Neuron (in vitro differentiated cells): ENCODE measurements around the gene PRR5L.
"Not testable (repeated sequence)": the region's sequence is repeated elsewhere in the genome, so short reads cannot be mapped to it uniquely, and the experiment has no call there.

Source experiments
- H2AFZ ChIP-seq: one replicate; pipeline ENCODE4 v1.6.1; 2013; ENCODE audit warnings: low read depth, mild to moderate bottlenecking, inconsistent platforms, low read length, moderate library complexity
- H3K27me3 ChIP-seq: one replicate; pipeline ENCODE4 v1.6.1; 2013; ENCODE audit warnings: low read length; ENCODE audit not compliant: insufficient read depth
- H3K36me3 ChIP-seq: one replicate; pipeline ENCODE4 v1.6.1; 2013; ENCODE audit warnings: low read length; ENCODE audit not compliant: insufficient read depth
- H3K4me1 ChIP-seq: one replicate; pipeline ENCODE4 v1.6.1; 2013; ENCODE audit warnings: low read length; ENCODE audit not compliant: insufficient read depth
- H3K4me3 ChIP-seq: 2 replicates; pipeline ENCODE4 v1.5.1; 2013; ENCODE audit warnings: mild to moderate bottlenecking, low read length, moderate library complexity
- H3K9me3 ChIP-seq: one replicate; pipeline ENCODE4 v1.6.1; 2013; ENCODE audit warnings: low read length

Gene PRR5L

GRCh38 chr11:36314434-36314767 is 18.3 kb downstream of the PRR5L start:
- Histone ChIP-seq H3K9me3 (no peaks in the 10 kb centered on the region), H2AFZ (no peak overlapping the region), H3K4me3 (no peak overlapping the region), H3K4me1 (peaks cover 13% of the 10 kb centered on the region), H3K36me3 (no peaks in the 10 kb centered on the region), H3K27me3 (no peaks in the 10 kb centered on the region)

GRCh38 chr11:36316049-36316448 is 20.0 kb downstream of the PRR5L start:
- Histone ChIP-seq H3K9me3 (no peaks in the 10 kb centered on the region), H3K36me3 (no peaks in the 10 kb centered on the region), H3K27me3 (no peaks in the 10 kb centered on the region), H3K4me3 (no peak overlapping the region), H2AFZ (no peak overlapping the region), H3K4me1 (peaks cover 13% of the 10 kb centered on the region)

GRCh38 chr11:36317992-36318391 is 21.9 kb downstream of the PRR5L start:
- H2AFZ ChIP-seq = no peak overlapping the region
- no peaks in the 10 kb centered on the region for H3K36me3 ChIP-seq
- peaks cover 11% of the 10 kb centered on the region for H3K4me1 ChIP-seq

GRCh38 chr11:36324956-36325355 is 28.9 kb downstream of the PRR5L start:
- H3K4me3 ChIP-seq, H3K27me3 ChIP-seq, H2AFZ ChIP-seq, H3K9me3 ChIP-seq, H3K4me1 ChIP-seq, H3K36me3 ChIP-seq: not testable (repeated sequence)

More at GRCh38 chr11:36317992-36318391, 21.9 kb downstream of the PRR5L start:
- H3K4me3 ChIP-seq = no peak overlapping the region
- no peaks in the 10 kb centered on the region for H3K27me3 ChIP-seq
- no peaks in the 10 kb centered on the region for H3K9me3 ChIP-seq

- H3K36me3 ChIP-seq, H3K4me3 ChIP-seq, H3K9me3 ChIP-seq, H2AFZ ChIP-seq, H3K4me1 ChIP-seq, H3K27me3 ChIP-seq: not testable (repeated sequence)
Observed at GRCh38 chr11:36325403-36325802, 29.3 kb downstream of the PRR5L start.

- no peaks in the 10 kb centered on the region for H3K36me3 ChIP-seq
- no peaks in the 10 kb centered on the region for H3K9me3 ChIP-seq
- H3K27me3 ChIP-seq = no peaks in the 10 kb centered on the region
- no peaks in the 10 kb centered on the region for H3K4me1 ChIP-seq
- H2AFZ ChIP-seq = no peak overlapping the region
- no peak overlapping the region for H3K4me3 ChIP-seq
Observed at GRCh38 chr11:36326524-36327419, 30.7 kb downstream of the PRR5L start.

GRCh38 chr11:36328966-36329673 is 33.0 kb downstream of the PRR5L start:
- H3K4me1 ChIP-seq = no peaks in the 10 kb centered on the region
- H3K36me3 ChIP-seq = no peaks in the 10 kb centered on the region
- no peaks in the 10 kb centered on the region for H3K9me3 ChIP-seq
- no peak overlapping the region for H3K4me3 ChIP-seq
- H3K27me3 ChIP-seq = no peaks in the 10 kb centered on the region
- no peak overlapping the region for H2AFZ ChIP-seq

- H3K9me3 ChIP-seq = no peaks in the 10 kb centered on the region
Observed at GRCh38 chr11:36330411-36330810, 34.3 kb downstream of the PRR5L start.

GRCh38 chr11:36333468-36333867 is 37.4 kb downstream of the PRR5L start:
- Histone ChIP-seq H3K4me1 (no peaks in the 10 kb centered on the region), H3K36me3 (no peaks in the 10 kb centered on the region), H2AFZ (no peak overlapping the region), H3K27me3 (no peaks in the 10 kb centered on the region), H3K9me3 (no peaks in the 10 kb centered on the region), H3K4me3 (no peak overlapping the region)

More at GRCh38 chr11:36330411-36330810, 34.3 kb downstream of the PRR5L start:
- Histone ChIP-seq H2AFZ (no peak overlapping the region), H3K4me1 (no peaks in the 10 kb centered on the region), H3K36me3 (no peaks in the 10 kb centered on the region), H3K27me3 (no peaks in the 10 kb centered on the region), H3K4me3 (no peak overlapping the region)

- Histone ChIP-seq H3K4me1 (no peaks in the 10 kb centered on the region), H3K4me3 (no peak overlapping the region), H3K9me3 (no peaks in the 10 kb centered on the region), H3K36me3 (no peaks in the 10 kb centered on the region), H2AFZ (no peak overlapping the region), H3K27me3 (no peaks in the 10 kb centered on the region)
Observed at GRCh38 chr11:36333897-36334296, 37.8 kb downstream of the PRR5L start.

- H3K27me3 ChIP-seq = no peaks in the 10 kb centered on the region
- H3K9me3 ChIP-seq = no peaks in the 10 kb centered on the region
- no peak overlapping the region for H3K4me3 ChIP-seq
- H3K36me3 ChIP-seq = no peaks in the 10 kb centered on the region
- peaks cover 22% of the 10 kb centered on the region for H3K4me1 ChIP-seq
- no peak overlapping the region for H2AFZ ChIP-seq
Observed at GRCh38 chr11:36339888-36340287, 43.8 kb downstream of the PRR5L start.

GRCh38 chr11:36340897-36341296 is 44.8 kb downstream of the PRR5L start:
- Histone ChIP-seq H2AFZ (no peak overlapping the region), H3K27me3 (no peaks in the 10 kb centered on the region), H3K9me3 (no peaks in the 10 kb centered on the region), H3K4me1 (peaks cover 22% of the 10 kb centered on the region), H3K36me3 (no peaks in the 10 kb centered on the region), H3K4me3 (no peak overlapping the region)

GRCh38 chr11:36341915-36342314 is 45.8 kb downstream of the PRR5L start:
- Histone ChIP-seq H2AFZ (no peak overlapping the region), H3K36me3 (no peaks in the 10 kb centered on the region), H3K9me3 (no peaks in the 10 kb centered on the region), H3K4me1 (peaks cover 22% of the 10 kb centered on the region), H3K27me3 (no peaks in the 10 kb centered on the region), H3K4me3 (no peak overlapping the region)
